HG02884 (cell line): Measurements from ENCODE around the gene SULT1C2.

Source experiments
- ATAC-seq: cut with Tn5 transposase; IDR thresholded peaks from one replicate; pipeline ENCODE4 v1.9.1; 2021; ENCODE audit warnings: mild to moderate bottlenecking, moderate library complexity; ENCODE audit not compliant: unreplicated experiment

Gene SULT1C2

GRCh38 chr2:108287169-108287568 lies 1.5 kb upstream of the SULT1C2 start:
- ATAC-seq = no peak

- ATAC-seq = no peak
Observed at GRCh38 chr2:108293850-108294249, 5.2 kb downstream of the SULT1C2 start.

GRCh38 chr2:108297436-108298141 lies 8.9 kb downstream of the SULT1C2 start:
- ATAC-seq = no peak

GRCh38 chr2:108301558-108301957 lies 12.9 kb downstream of the SULT1C2 start:
- no peak for ATAC-seq

GRCh38 chr2:108304975-108305374 lies 16.3 kb downstream of the SULT1C2 start:
- ATAC-seq = peak; percentile 92

- ATAC-seq = no peak
Observed at GRCh38 chr2:108305901-108306300, 17.2 kb downstream of the SULT1C2 start.

GRCh38 chr2:108309903-108310302 lies 21.2 kb downstream of the SULT1C2 start:
- no peak for ATAC-seq

- no peak for ATAC-seq
Observed at GRCh38 chr2:108314586-108315296, 26.0 kb downstream of the SULT1C2 start.

GRCh38 chr2:108315444-108315934 lies 26.8 kb downstream of the SULT1C2 start:
- no peak for ATAC-seq

GRCh38 chr2:108316033-108316432 lies 27.3 kb downstream of the SULT1C2 start:
- ATAC-seq = no peak

- no peak for ATAC-seq
Observed at GRCh38 chr2:108316461-108317258, 28.0 kb downstream of the SULT1C2 start.

- ATAC-seq = no peak
Observed at GRCh38 chr2:108320326-108320922, 31.7 kb downstream of the SULT1C2 start.

GRCh38 chr2:108323619-108324018 lies 34.9 kb downstream of the SULT1C2 start:
- no peak for ATAC-seq

GRCh38 chr2:108324531-108325255 lies 36.0 kb downstream of the SULT1C2 start:
- no peak for ATAC-seq

- no peak for ATAC-seq
Observed at GRCh38 chr2:108325756-108326155, 37.1 kb downstream of the SULT1C2 start.

- no peak for ATAC-seq
Observed at GRCh38 chr2:108329771-108330170, 41.1 kb downstream of the SULT1C2 start.

- ATAC-seq = no peak
Observed at GRCh38 chr2:108330979-108331378, 42.3 kb downstream of the SULT1C2 start.

GRCh38 chr2:108345951-108346350 lies 57.3 kb downstream of the SULT1C2 start:
- no peak for ATAC-seq

GRCh38 chr2:108346827-108347226 lies 58.1 kb downstream of the SULT1C2 start:
- no peak for ATAC-seq

- ATAC-seq = no peak
Observed at GRCh38 chr2:108347786-108348185, 59.1 kb downstream of the SULT1C2 start.
